Kidney epithelial cell (primary cell): ENCODE data around the gene DDX25. TPM values are rescaled to one million over a fixed set of nuclear protein-coding genes. Genes with fewer than 3 reads are reported as not detected.
"Not testable (repeated sequence)": the region's sequence is repeated elsewhere in the genome, so short reads cannot be mapped to it uniquely, and the experiment has no call there.

Experiments used
- DNase-seq: peaks from one replicate; pipeline ENCODE4 v3.0.0-alpha.2; 2010; ENCODE audit warnings: low read depth
- H3K27me3 ChIP-seq: 2 replicates; pipeline ENCODE4 v1.6.0; 2011; ENCODE audit warnings: low read length; ENCODE audit not compliant: control insufficient read depth, insufficient read depth
- H3K36me3 ChIP-seq: 2 replicates; pipeline ENCODE4 v1.5.1; 2011; ENCODE audit warnings: low read length; ENCODE audit not compliant: control insufficient read depth, insufficient read depth
- H3K4me3 ChIP-seq: 2 replicates; pipeline ENCODE4 v1.5.1; 2011; ENCODE audit warnings: low read depth, mild to moderate bottlenecking, control low read depth, low read length
- CTCF ChIP-seq: IDR thresholded peaks from 2 replicates; pipeline ENCODE4 v1.5.1; 2011; ENCODE audit warnings: mild to moderate bottlenecking, moderate library complexity, low read length, control low read depth, inconsistent platforms; ENCODE audit not compliant: insufficient read depth, poor library complexity, severe bottlenecking
- total RNA-seq: library from RNA; depleted of rRNA; stranded (reverse); fragments of >200 nt; gene quantifications from 2 replicates; pipeline ENCODE4 v1.2.3, GENCODE V29; 2015

The DDX25 gene
- total RNA-seq, 1 donor from 2014 or later, result 1.5 TPM

GRCh38 chr11:125902277-125902926, 1.9 kb upstream of the DDX25 start:
- TF ChIP-seq CTCF, result no peak
- H3K4me3 ChIP-seq, result peak overlapping the region; percentile 64
- H3K36me3 ChIP-seq, result no peaks in the 10 kb centered on the region
- H3K27me3 ChIP-seq, result peaks cover 15% of the 10 kb centered on the region
- no peak for DNase-seq

GRCh38 chr11:125902927-125903710, 1.2 kb upstream of the DDX25 start, which contains the start of gene PUS3:
Gene PUS3 (minus strand): TSS chr11:125903206. CDS start chr11:125896284, 6,922 bp downstream.
- DNase-seq, result peak; percentile 31
- peak within 1 kb of the TSS; percentile 64 for H3K4me3 ChIP-seq
- no peak for TF ChIP-seq CTCF
- peaks cover 15% of the 10 kb centered on the region for H3K27me3 ChIP-seq
- H3K36me3 ChIP-seq, result no peaks in the 10 kb centered on the region

GRCh38 chr11:125904678-125905077, 370 bp downstream of the DDX25 start:
- peaks cover 15% of the 10 kb centered on the region for H3K27me3 ChIP-seq
- no peak for TF ChIP-seq CTCF
- no peaks in the 10 kb centered on the region for H3K36me3 ChIP-seq
- DNase-seq, result no peak
- no peak overlapping the region for H3K4me3 ChIP-seq

GRCh38 chr11:125910226-125910849, 6.0 kb downstream of the DDX25 start:
- H3K36me3 ChIP-seq, result no peaks in the 10 kb centered on the region
- H3K27me3 ChIP-seq, result no peaks in the 10 kb centered on the region
- TF ChIP-seq CTCF, result no peak
- DNase-seq, result no peak
- H3K4me3 ChIP-seq, result no peak overlapping the region

- H3K27me3 ChIP-seq, DNase-seq, H3K4me3 ChIP-seq, H3K36me3 ChIP-seq: not testable (repeated sequence)
These were observed 10.3 kb downstream of the DDX25 start for GRCh38 chr11:125914601-125915000.

- peaks cover 4% of the 10 kb centered on the region for H3K27me3 ChIP-seq
- H3K4me3 ChIP-seq, result no peak overlapping the region
- no peak for DNase-seq
- H3K36me3 ChIP-seq, result no peaks in the 10 kb centered on the region
- TF ChIP-seq CTCF, result no peak
These were observed 12.5 kb downstream of the DDX25 start for GRCh38 chr11:125916683-125917347.
